Measurements from ENCODE around the gene KLF3.

GRCh38 chr4:38716256-38716655 lies 52.3 kb downstream of the KLF3 start:
- TF ChIP-seq POLR2A (IDR thresholded peaks at IDR 0.05; ENCODE audit: low read length) (no peak), GATA1 (IDR thresholded peaks at IDR 0.05; ENCODE audit: low read depth, low read length) (no peak)

Measured in erythroblast (primary cell).